PFSK-1 (cell line): ENCODE data around the gene OPN4.

Source experiments
- POLR2AphosphoS5 ChIP-seq: IDR thresholded peaks from 2 replicates; pipeline ENCODE4 v1.6.1; 2012; ENCODE audit warnings: low read depth, mild to moderate bottlenecking, control low read depth, low read length, moderate library complexity
- REST ChIP-seq, 2 experiments: IDR thresholded peaks; 2 replicates each; pipeline versions ENCODE4 v1.6.1 to v1.8.0; 2011 to 2012; ENCODE audit warnings: low read depth in 2 of 2, low read length in 2 of 2, control low read depth in 1 of 2, inconsistent platforms in 1 of 2, mild to moderate bottlenecking in 1 of 2, moderate library complexity in 1 of 2; ENCODE audit not compliant: insufficient read depth in 1 of 2
- SIN3A ChIP-seq: IDR thresholded peaks from 2 replicates; pipeline ENCODE4 v1.6.1; 2012; ENCODE audit warnings: mild to moderate bottlenecking, low read length, moderate library complexity, borderline replicate concordance; ENCODE audit not compliant: insufficient read depth
- TAF1 ChIP-seq: IDR thresholded peaks from 2 replicates; pipeline ENCODE4 v1.6.1; 2012; ENCODE audit warnings: low read length, control low read depth, borderline replicate concordance; ENCODE audit not compliant: insufficient read depth

- TF ChIP-seq REST (IDR thresholded peaks at IDR 0.05; ENCODE audit: insufficient read depth in 1 of 2, low read depth in 2 of 2, low read length in 2 of 2) = no peak
- no peak for TF ChIP-seq TAF1
- TF ChIP-seq POLR2AphosphoS5 = no peak
- no peak for TF ChIP-seq SIN3A
Measured at GRCh38 chr10:86686972-86687371, 32.6 kb downstream of the OPN4 start.
